Right forelimb (tissue), 1 donor: ENCODE data around the gene TEAD2.
"Not testable (repeated sequence)": the region's sequence is repeated elsewhere in the genome, so short reads cannot be mapped to it uniquely, and the experiment has no call there.

ENCODE experiments used
- DNase-seq: peaks from one replicate; pipeline ENCODE4 v3.0.0-alpha.2; 2018

Gene TEAD2

DNA sequence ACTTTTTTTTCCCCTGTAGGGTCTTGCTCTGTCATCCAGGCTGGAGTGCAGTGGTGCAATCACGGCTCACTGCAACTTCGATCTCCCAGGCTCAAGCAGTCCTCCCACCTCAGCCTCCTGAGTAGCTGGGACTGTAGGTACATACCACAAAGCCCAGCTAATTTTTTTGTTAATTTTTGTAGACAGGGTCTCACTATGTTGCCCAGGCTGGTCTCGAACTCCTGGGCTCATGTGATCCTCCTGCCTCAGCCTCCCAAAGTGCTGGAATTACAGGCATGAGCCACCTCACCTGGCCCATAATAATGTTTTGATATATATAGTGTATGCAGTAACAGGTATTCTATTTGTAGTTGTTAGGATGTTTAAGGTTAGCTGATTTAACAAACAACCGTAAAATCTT, 31.0 kb downstream of the TEAD2 start:
- DNase-seq, result not testable (repeated sequence)

DNA sequence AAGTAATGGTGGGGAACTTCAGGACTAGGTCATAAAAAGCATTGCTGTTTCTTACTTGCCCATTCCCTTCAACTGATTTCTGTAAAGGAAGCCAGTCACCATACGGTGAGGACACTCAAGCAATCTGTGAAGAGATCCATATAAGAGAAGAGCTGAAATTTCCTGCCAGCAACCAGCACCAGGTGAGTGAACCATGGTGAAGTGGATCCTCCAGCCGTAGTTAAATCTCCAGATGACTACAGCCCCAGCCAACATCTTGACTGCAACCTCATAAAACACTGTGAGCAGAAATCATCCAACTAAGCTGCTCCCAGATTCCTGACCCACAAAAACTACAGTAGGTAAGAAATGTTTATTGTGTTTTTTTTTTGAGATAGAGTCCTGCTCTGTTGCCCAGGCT, 33.5 kb downstream of the TEAD2 start:
- DNase-seq, result no peak

DNA sequence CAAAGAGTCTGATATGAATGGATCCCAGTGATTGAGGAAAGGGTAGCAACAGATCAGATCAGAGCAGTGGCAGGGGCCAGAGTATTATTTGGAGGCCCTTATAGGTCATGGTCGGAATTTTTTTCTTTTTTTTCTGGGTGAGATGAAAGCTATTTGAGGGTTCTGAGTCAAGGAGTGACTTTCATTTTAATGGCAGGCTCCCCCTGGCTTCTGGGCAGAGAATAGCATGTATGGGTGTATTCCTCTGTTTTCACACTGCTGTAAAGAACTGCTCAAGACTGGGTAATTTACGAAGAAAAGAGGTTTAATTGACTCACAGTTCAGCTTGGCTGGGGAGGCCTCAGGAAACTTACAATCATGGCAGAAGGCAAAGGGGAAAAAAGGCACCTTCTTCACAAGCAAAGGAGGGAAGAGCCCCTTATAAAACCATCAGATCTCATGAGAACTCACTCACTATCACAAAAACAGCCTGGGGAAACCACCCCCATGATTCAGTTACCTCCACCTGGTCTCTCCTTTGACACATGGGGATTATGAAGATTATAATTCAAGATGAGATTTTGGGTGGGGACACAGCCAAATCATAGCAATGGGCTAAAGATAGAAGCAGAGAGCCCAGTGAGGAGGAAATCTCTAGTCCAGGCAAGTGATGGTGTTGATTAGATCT, 34.2 kb downstream of the TEAD2 start:
- no peak for DNase-seq

DNA sequence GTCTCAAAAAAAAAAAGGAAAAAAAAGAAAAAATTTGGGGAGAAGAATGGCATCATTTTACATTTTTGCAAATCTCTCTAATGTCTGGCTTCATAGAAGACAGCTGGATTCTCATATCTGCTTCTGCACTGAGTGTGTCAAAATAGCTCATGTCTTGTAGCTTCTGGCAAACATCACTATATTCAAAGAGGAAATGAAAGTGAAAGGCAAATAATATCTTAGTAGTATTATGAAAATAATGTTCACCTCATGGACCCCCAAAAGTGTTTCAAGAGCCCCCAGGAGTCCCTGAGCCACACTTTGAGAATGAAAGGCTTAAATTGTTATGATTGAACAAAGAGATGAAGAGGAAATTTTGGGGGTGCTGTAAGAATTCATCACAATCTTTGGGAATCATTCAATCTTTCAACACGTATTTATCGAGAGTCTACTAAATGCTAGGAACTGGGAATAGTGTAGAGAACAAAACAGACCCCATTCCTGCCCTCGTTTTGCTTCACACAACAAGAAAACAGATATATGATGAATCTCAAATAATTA, 36.0 kb downstream of the TEAD2 start:
- no peak for DNase-seq

DNA sequence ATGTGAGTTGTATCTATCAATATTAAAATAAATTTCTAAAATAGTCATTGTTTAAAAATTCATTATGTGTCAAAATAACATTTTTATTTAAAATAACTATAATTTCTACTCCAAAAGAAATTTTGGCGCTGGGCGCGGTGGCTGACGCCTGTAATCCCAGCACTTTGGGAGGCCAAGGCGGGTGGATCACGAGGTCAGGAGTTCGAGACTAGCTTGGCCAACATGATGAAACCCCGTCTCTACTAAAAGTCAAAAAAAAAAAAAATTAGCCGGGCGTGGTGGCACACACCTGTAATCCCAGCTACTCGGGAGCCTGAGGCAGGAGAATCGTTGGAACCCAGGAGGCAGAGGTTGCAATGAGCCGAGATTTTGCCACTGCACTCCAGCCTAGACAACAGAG, 36.5 kb downstream of the TEAD2 start:
- DNase-seq, result not testable (repeated sequence)

DNA sequence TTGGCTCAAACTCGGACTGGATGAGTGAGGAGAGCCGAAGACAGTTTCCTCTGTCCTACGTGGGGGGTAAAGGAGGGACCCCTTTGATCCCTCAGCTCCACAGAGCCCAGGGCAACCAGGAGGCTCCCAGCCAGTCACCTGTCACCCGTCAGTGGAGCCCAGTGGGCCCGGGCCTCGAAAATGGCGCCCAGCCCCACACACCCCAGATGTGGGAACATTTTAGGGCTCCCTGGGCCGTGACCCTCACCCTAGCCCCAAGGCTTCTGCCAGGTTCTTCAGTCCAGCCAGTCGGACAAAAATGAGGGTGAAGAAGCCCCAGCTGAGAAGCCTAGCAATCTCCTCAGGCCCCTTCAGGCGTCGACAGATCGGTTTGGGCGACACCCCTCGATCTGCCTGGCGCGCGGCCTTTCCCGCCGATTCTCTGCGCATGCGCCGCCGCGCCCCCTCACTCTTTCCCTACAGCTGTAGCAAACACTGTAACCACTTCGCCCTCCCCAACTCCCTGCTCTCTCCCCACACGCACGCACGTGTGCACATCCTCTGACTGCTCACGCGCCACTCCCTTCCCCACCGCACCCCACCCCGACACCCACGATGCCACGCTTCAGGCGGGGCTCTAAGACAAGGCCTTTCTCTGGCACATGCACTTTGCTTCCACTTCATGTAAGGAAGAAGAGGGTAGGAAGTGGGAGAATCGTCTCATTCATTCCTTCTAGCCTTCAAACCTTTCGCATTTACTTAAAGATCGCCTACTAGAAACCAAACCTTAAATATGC, 37.2 kb downstream of the TEAD2 start, which contains the start of gene SLC6A16:
TSS of gene SLC6A16 (minus strand) at position 391 of the 776 bp plus-strand sequence. CDS start 13,844 bp downstream, outside the sequence.
- DNase-seq, result no peak

DNA sequence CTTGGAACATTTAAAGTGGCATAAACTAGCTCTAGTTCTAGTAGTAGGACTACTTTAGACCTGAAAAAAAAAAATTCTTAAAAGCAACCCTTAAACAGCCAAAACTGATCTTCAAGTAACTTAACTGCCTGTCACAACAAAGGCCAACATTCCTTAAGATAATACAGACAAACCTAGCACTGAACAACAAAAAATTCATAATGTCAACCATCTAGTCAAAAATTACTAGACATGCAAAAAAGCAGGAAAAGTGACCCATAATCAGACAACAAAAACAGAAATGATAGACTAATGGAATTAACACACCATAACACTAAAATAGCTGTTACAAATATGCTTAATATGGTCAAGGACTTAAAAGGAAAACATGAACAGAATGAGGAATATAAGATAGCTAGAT, 43.9 kb downstream of the TEAD2 start:
- DNase-seq, result no peak

DNA sequence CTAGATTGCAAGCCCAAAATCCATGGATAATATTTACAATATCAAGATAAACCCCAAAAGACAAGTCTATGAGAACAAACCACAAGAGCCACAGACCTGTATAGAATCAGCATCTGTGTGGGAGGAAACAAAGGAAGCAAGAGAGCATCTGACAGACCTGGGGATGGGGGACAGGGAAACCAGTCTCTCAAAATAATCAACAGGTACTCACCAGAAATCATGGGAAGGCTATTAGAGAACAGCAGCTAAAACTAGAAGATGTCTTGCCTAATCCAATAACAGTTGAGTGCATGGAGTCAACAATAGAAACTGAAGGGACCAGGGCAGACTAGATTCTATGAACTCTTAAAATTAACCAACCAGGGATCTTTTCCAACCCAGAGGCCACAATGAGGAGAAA, 45.9 kb downstream of the TEAD2 start:
- DNase-seq, result no peak

DNA sequence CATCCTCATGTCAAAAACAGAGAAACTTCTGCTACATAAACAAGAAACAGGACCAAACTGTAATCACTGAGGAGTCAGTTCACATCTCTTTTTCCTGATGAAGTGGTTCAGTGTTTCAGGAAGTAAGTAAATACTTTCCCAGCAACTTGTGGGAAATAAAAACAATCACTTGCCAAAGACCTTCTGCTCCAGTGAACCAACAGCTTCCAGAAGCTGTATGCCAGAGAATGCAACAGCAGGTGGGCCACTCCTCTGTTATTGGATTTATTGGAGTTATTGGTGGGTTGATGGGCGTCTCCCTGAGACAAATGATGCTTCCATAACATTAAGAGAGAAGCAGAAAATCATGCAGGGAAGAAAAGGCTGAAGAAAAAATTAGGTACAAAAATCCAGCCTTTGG, 47.1 kb downstream of the TEAD2 start:
- no peak for DNase-seq

DNA sequence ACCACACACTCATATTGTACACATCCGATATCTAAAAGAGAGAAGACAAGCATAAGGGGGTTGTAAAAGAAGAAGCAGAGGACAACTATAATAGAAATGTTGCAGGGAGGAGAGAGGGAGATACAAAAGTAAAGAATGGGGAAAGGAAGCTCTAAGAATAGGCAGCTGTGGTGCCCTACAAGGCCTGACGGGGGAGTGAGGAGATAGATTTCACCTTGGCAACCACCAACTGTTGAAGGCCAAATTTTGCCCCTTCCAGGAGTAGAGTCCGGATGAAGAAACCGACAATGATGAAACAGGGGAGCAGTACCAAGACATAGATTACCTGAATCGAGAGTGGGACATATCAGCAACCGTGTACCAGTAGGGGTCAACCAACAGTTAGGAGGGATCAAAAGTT, 53.1 kb downstream of the TEAD2 start:
- DNase-seq, result no peak

DNA sequence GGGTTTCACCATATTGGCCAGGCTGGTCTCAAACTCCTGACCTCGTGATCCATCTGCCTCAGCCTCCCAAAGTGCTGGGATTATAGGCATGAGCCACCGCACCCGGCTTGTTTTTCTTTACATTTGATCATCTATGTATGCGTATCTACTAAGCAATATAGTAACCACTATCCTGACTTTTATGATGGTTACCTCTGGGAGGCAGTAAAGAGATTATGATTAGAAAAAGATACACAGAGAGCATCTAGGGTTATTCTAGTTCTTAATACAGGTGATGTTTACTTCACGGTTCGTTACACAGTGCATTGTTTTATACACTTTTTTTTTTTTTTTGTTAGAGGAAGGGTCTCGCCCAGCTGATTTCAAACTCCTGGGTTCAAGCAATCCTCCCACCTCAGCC, 55.5 kb downstream of the TEAD2 start:
- not testable (repeated sequence) for DNase-seq

DNA sequence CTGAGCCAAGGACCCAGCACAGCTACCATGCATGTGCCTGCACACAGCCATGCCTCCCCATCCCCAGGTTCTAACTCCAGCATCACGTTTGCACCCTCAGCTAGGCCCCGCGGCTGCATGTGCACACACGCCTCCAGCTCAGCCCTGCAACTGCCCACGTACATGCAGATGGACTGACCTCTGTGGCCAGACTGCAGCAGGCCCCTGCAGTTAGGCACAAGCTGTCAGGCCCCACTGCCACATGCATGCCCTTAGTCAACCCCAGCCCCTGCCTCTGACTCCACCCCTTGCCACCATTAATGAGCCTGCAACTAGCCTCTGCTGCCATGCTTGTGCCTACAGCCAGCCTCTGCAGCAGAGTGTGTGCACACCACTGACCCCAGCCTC, 60.4 kb downstream of the TEAD2 start:
- no peak for DNase-seq

DNA sequence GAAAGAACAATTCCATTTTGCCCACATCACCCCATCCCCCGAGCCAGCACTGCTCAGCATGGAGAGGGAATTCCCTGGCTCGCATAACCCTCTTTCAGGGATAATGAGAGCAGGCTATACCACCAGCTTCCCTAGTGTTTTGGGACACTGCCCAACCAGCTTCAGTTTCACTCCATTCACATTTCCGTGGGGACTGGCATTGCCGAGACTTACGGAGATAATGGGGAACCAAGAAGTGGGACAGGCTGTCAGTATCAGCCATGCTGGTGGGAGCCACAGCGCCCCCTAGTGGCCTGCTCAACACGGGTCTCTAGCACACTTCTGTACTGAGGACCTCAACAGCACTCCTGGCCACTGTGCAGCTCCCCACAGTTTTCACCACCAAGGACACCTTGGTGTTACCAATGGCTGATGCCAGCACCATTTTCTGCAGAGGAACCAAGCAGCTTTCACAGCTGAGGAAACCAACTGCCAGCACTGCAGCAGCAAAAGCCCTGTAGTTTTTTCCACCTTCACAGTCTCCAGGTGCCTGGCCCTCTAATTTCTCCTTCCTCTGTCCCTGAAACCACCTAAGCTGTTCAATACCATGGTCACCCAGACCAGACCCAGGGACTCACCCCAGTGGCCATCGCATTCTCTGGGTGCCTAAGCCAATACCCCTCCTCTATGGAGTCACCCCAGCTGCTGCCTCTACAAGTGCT, 60.9 kb downstream of the TEAD2 start:
- peak; percentile 74 for DNase-seq

DNA sequence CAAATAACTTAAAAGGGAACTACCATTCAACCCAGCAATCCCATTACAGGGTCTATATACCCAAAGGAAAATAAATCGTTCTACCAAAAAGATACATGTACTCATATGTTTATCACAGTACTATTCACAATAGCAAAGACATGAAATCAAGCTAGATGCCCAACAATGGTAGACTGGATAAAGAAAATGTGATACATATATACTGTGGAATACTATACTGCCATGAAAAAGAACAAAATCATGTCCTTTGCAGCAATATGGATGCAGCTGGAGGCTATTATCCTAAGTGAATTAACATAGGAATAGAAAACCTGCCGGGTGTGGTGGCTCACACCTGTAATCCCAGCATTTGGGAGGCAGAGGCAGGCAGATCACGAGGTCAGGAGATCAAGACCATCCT, 63.6 kb downstream of the TEAD2 start:
- DNase-seq, result not testable (repeated sequence)

DNA sequence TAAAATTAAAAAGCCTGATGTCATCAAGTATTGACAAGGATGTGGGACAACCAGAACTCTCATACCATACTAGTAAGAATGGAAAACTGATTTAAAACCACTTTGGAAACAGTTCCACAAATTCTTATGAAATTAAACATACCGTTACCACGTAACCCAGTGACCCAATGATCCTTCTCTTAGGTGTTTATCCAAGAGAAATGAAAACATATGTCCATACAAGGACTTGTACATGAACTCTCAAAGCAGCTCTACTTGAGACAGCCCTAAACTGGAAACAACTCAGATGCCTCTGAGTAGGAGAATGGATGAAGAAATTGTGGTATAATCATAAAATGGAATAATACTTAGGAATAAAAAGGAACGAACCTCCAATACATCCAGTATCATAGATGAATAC, 64.8 kb downstream of the TEAD2 start:
- DNase-seq, result no peak

DNA sequence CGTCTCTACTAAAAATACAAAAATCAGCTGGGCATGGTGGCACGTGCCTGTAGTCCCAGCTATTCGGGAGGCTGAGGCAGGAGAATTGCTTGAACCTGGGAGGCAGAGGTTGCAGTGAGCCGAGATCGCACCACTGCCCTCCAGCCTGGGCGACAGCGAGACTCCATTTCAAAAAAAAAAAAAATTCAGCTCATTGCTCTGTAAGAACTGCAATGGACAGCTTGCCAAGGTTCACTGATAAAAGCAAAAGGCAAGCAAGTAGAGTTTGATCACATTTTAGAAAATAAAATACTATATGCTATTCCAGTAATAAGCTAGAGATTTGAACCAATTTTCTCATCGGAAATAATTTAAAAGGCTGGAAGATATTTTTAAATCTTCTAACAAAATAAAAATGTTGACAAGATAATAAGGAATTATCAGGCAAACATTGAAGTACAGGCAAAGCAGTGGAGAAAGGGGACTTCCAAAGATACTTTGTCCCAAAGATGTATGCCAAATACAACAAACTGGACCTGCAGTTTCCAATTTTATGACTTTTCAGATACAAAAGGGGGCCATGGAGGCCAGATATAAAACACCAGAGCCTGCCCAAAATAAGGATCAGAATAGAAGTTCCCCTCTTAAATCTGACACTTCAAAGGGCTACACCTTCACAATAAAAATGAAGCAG, 66.9 kb downstream of the TEAD2 start:
- no peak for DNase-seq

DNA sequence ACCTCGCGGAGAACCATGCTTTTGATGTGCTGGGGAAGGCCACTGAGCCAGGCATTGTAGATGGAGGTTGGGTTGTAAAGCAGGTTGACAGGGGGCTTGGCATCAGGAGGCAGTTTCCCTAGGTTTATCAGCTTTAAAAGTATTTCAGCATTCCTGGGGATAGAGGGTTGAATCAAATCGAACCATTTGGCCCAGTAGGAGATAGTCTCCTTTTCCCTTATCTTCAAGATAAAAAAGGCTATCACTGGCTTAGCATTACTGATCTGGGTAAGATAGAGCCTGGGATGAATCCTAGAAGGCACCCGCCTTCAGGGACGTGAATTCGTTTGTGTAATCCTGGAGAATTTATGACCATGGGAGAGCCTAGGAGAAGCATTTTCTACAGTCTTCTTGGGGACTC, 67.8 kb downstream of the TEAD2 start:
- DNase-seq, result no peak
